ENCODE measurements around the gene CASK.

The CASK gene

GRCh38 chrX:41923211-41923977 lies at the start of gene CASK:
CASK (minus strand) TSS chrX:41923554; CDS start chrX:41922988, 566 bp downstream.
- peak; percentile 91 for DNase-seq

GRCh38 chrX:41971346-41971745 lies 48.0 kb upstream of the CASK start:
- DNase-seq, result no peak

- no peak for DNase-seq
Observed at GRCh38 chrX:41970419-41970818, 47.1 kb upstream of the CASK start.

GRCh38 chrX:41963348-41963747 lies 40.0 kb upstream of the CASK start:
- DNase-seq, result no peak

GRCh38 chrX:41960142-41960541 lies 36.8 kb upstream of the CASK start:
- DNase-seq, result no peak

GRCh38 chrX:41958861-41959260 lies 35.5 kb upstream of the CASK start:
- no peak for DNase-seq

- DNase-seq, result no peak
Observed at GRCh38 chrX:41956027-41956426, 32.7 kb upstream of the CASK start.

- DNase-seq, result no peak
Observed at GRCh38 chrX:41952102-41952501, 28.7 kb upstream of the CASK start.

- DNase-seq, result no peak
Observed at GRCh38 chrX:41946989-41947612, 23.7 kb upstream of the CASK start.

GRCh38 chrX:41946235-41946634 lies 22.9 kb upstream of the CASK start:
- no peak for DNase-seq

- DNase-seq, result no peak
Observed at GRCh38 chrX:41935832-41936231, 12.5 kb upstream of the CASK start.

- no peak for DNase-seq
Observed at GRCh38 chrX:41933546-41933945, 10.2 kb upstream of the CASK start.

GRCh38 chrX:41932885-41933284 lies 9.5 kb upstream of the CASK start:
- DNase-seq, result no peak

- no peak for DNase-seq
Observed at GRCh38 chrX:41931591-41931990, 8.2 kb upstream of the CASK start.

GRCh38 chrX:41923978-41924683 lies 777 bp upstream of the CASK start:
- no peak for DNase-seq

- DNase-seq, result peak; percentile 23
Observed at GRCh38 chrX:41922431-41923151, 763 bp downstream of the CASK start.

GRCh38 chrX:41921492-41922430 lies 1.6 kb downstream of the CASK start:
- peak; percentile 32 for DNase-seq

GRCh38 chrX:41919870-41920269 lies 3.5 kb downstream of the CASK start:
- DNase-seq, result no peak

- DNase-seq, result no peak
Observed at GRCh38 chrX:41917517-41917916, 5.8 kb downstream of the CASK start.

GRCh38 chrX:41913476-41913875 lies 9.9 kb downstream of the CASK start:
- no peak for DNase-seq

- no peak for DNase-seq
Observed at GRCh38 chrX:41912923-41913322, 10.4 kb downstream of the CASK start.

GRCh38 chrX:41909068-41909467 lies 14.3 kb downstream of the CASK start:
- DNase-seq, result no peak
